Activated CD8-positive, alpha-beta T cell treated with anti-CD3 and anti-CD28 coated beads for 36 hours (primary cell): ENCODE results near the gene GALNS. TPM values are rescaled to one million over a fixed set of nuclear protein-coding genes. Genes with fewer than 3 reads are reported as not detected.

Experiments
- ATAC-seq: fragments of 200-7000 bp; cut with Tn5 transposase; one replicate; pipeline ENCODE4 v1.10.0; 2021; ENCODE audit warnings: mild to moderate bottlenecking, moderate library complexity
- CTCF ChIA-PET: fragments of 350-600 bp; sonication (Branson Sonifier 250); formaldehyde crosslinking; loops from one replicate; lab custom pipeline; 2021; ENCODE audit warnings: antibody characterized with exemption; lab: Charles Lee
- POLR2A ChIA-PET: fragments of 350-600 bp; sonication (Branson Sonifier 250); formaldehyde crosslinking; loops from one replicate; lab custom pipeline; 2021; ENCODE audit warnings: antibody characterized with exemption; lab: Charles Lee
- DNase-seq: peaks from one replicate; pipeline ENCODE4 v3.0.0-alpha.2; 2020
- H3K27ac Mint-ChIP-seq: one replicate; pipeline ENCODE4 v1.8.0; 2021; ENCODE audit warnings: mild to moderate bottlenecking, mixed read lengths
- H3K27me3 Mint-ChIP-seq: one replicate; pipeline ENCODE4 v1.8.0; 2021; ENCODE audit warnings: mixed read lengths
- H3K36me3 Mint-ChIP-seq: one replicate; pipeline ENCODE4 v1.8.0; 2021; ENCODE audit warnings: low read depth, mixed read lengths
- H3K4me1 Mint-ChIP-seq: one replicate; pipeline ENCODE4 v1.8.0; 2021; ENCODE audit warnings: low read depth, mixed read lengths
- H3K4me3 Mint-ChIP-seq: one replicate; pipeline ENCODE4 v1.8.0; 2021; ENCODE audit warnings: mild to moderate bottlenecking, moderate library complexity, mixed read lengths
- H3K9me3 Mint-ChIP-seq: one replicate; pipeline ENCODE4 v1.8.0; 2021; ENCODE audit warnings: mixed read lengths
- CTCF ChIP-seq: fragments of 200-600 bp; IDR thresholded peaks from one replicate; pipeline ENCODE4 v1.8.0; 2022; ENCODE audit warnings: antibody characterized with exemption, mild to moderate bottlenecking
- intact Hi-C: fragments of 100-400 bp; cut with micrococcal nuclease; formaldehyde crosslinking; loops from one replicate; pipeline ENCODE4 v1.10.0; 2022
- total RNA-seq, 2 experiments: library from RNA; stranded (reverse); gene quantifications; one replicate each; pipeline ENCODE4 v1.2.3, GENCODE V29; 2021

Gene GALNS
- total RNA-seq, 2 experiments from 2014 or later = 24.5 to 25.4 TPM

- DNase-seq (no peak), ATAC-seq (no peak)
- intact Hi-C loops = no loop called here
- Mint-ChIP-seq H3K9me3 (no peaks in the 10 kb centered on the region), H3K36me3 (peaks cover 16% of the 10 kb centered on the region), H3K4me1 (peaks cover 31% of the 10 kb centered on the region), H3K27me3 (no peaks in the 10 kb centered on the region), H3K4me3 (peak overlapping the region; percentile 73), H3K27ac (peak overlapping the region; percentile 46)
- CTCF ChIA-PET = no interaction called here
- TF ChIP-seq CTCF = no peak
- POLR2A ChIA-PET = no interaction called here
Measured at GRCh38 chr16:88855736-88856121, 1.0 kb downstream of the GALNS start.

GRCh38 chr16:88855176-88855575 is 1.6 kb downstream of the GALNS start:
- no peak for TF ChIP-seq CTCF
- Mint-ChIP-seq H3K36me3 (peaks cover 16% of the 10 kb centered on the region), H3K9me3 (no peaks in the 10 kb centered on the region), H3K4me3 (peak overlapping the region; percentile 73), H3K4me1 (peaks cover 31% of the 10 kb centered on the region), H3K27me3 (no peaks in the 10 kb centered on the region), H3K27ac (peak overlapping the region; percentile 25)
- ChIA-PET POLR2A (no interaction called here), CTCF (interaction anchor here (0.9 kb wide), 1 partner anchor 361 kb away, joined by 3 read pairs; no protein-coding TSS in a partner anchor)
- intact Hi-C loops = no loop called here
- no peak for ATAC-seq
- DNase-seq = no peak

- H3K4me1 Mint-ChIP-seq = peaks cover 31% of the 10 kb centered on the region
- DNase-seq (peak; percentile 59), ATAC-seq (peak; percentile 6)
- TF ChIP-seq CTCF = no peak
- POLR2A ChIA-PET = interaction anchor here (1.3 kb wide), 1 partner anchor 36 kb away, joined by 3 read pairs; no protein-coding TSS in a partner anchor
- no peak overlapping the region for H3K27ac Mint-ChIP-seq
- H3K9me3 Mint-ChIP-seq = no peaks in the 10 kb centered on the region
- intact Hi-C loops = no loop called here
- H3K36me3 Mint-ChIP-seq = peaks cover 12% of the 10 kb centered on the region
- no peaks in the 10 kb centered on the region for H3K27me3 Mint-ChIP-seq
- H3K4me3 Mint-ChIP-seq = peak overlapping the region; percentile 73
- CTCF ChIA-PET = interaction anchor here (0.9 kb wide), 1 partner anchor 362 kb away, joined by 3 read pairs; no protein-coding TSS in a partner anchor
Measured at GRCh38 chr16:88854306-88855111, 2.2 kb downstream of the GALNS start.

GRCh38 chr16:88853325-88853941 is 3.3 kb downstream of the GALNS start:
- POLR2A ChIA-PET = interaction anchor here (1.3 kb wide), 1 partner anchor 35 kb away, joined by 3 read pairs; no protein-coding TSS in a partner anchor
- no peak for ATAC-seq
- H3K27ac Mint-ChIP-seq = no peak overlapping the region
- CTCF ChIA-PET = interaction anchor here (1.0 to 1.2 kb wide), 2 partner anchors 41 to 116 kb away, joined by 3 read pairs; no protein-coding TSS in a partner anchor
- H3K36me3 Mint-ChIP-seq = peaks cover 5% of the 10 kb centered on the region
- no peak for DNase-seq
- H3K4me3 Mint-ChIP-seq = no peak overlapping the region
- H3K9me3 Mint-ChIP-seq = no peaks in the 10 kb centered on the region
- intact Hi-C loops = no loop called here
- TF ChIP-seq CTCF = no peak
- H3K27me3 Mint-ChIP-seq = no peaks in the 10 kb centered on the region
- H3K4me1 Mint-ChIP-seq = peaks cover 26% of the 10 kb centered on the region
